Measurements from ENCODE around the gene SRRM1. TPM values are rescaled to one million over a fixed set of nuclear protein-coding genes. Genes with fewer than 3 reads are reported as not detected.

SRRM1 gene
- total and polyA plus RNA-seq, 2 of the 8 experiments (the other 6 are each of a cell fraction or from before 2014, with no cell fraction given) = 77.1 to 255 TPM

- Histone ChIP-seq H3K9me3 (ENCODE audit: insufficient read depth in 2 of 2, low read depth in 1 of 2, low read length in 1 of 2) (no peaks in the 10 kb centered on the region), H4K20me1 (replicated peaks in 1 of 2; ENCODE audit: control insufficient read depth in 1 of 2, insufficient read depth in 2 of 2, low read length in 2 of 2) (no peaks in the 10 kb centered on the region)
- TF ChIP-seq NANOG (IDR thresholded peaks at IDR 0.05; ENCODE audit: insufficient read depth, low read depth, low read length, poor library complexity, severe bottlenecking) (no peak), USF2 (IDR thresholded peaks at IDR 0.05; ENCODE audit: low read length) (no peak), ASH2L (IDR thresholded peaks at IDR 0.05; ENCODE audit: low read length) (no peak), CBX8 (IDR thresholded peaks at IDR 0.05; ENCODE audit: borderline replicate concordance, low read depth, low read length) (no peak)
These were observed 6.3 kb upstream of the SRRM1 start for GRCh38 chr1:24636661-24637357.

More at GRCh38 chr1:24636661-24637357, 6.3 kb upstream of the SRRM1 start:
- Histone ChIP-seq H2AK5ac (ENCODE audit: low read depth, low read length) (no peak overlapping the region), H2BK12ac (ENCODE audit: low read depth, low read length) (no peak overlapping the region; the same call in 1 of the 2 replicates), H3K4ac (replicated peaks; ENCODE audit: insufficient read length, low read depth, low read length) (no peak overlapping the region), H2BK5ac (ENCODE audit: low read depth, low read length) (no peak overlapping the region), H3K14ac (ENCODE audit: insufficient read length) (no peak overlapping the region), H4K8ac (ENCODE audit: extremely low read depth, insufficient read depth, low read length) (no peak overlapping the region), H2BK15ac (ENCODE audit: low read length) (no peak overlapping the region), H3K36me3 (ENCODE audit: control insufficient read depth in 2 of 4, insufficient read depth in 4 of 4, low read length in 3 of 4) (no peaks in the 10 kb centered on the region), H2AFZ (ENCODE audit: low read length) (no peak overlapping the region), H2BK20ac (ENCODE audit: low read length) (no peak overlapping the region), H3K4me1 (replicated peaks in 1 of 4; ENCODE audit: control insufficient read depth in 3 of 4, insufficient read depth in 4 of 4, low read length in 3 of 4) (peaks cover 0 to 6% (median 5%) of the 10 kb centered on the region in 4 experiments; a peak in 6 of 7 replicates), H3K56ac (replicated peaks; ENCODE audit: insufficient read length, low read depth, low read length) (no peak overlapping the region), H4K91ac (replicated peaks; ENCODE audit: insufficient read length, low read length) (no peak overlapping the region), H3K79me2 (ENCODE audit: control insufficient read depth in 1 of 2, insufficient read depth in 2 of 2, low read length in 2 of 2) (peaks cover 0 to 4% of the 10 kb centered on the region in 2 experiments; a peak in 1 of 4 replicates), H3K27me3 (replicated peaks in 1 of 4; ENCODE audit: control insufficient read depth in 3 of 4, extremely low read depth in 1 of 4, insufficient read depth in 3 of 4, low read length in 3 of 4) (no peaks in the 10 kb centered on the region), H3K27ac (ENCODE audit: low read depth, low read length) (no peak overlapping the region), H3K79me1 (ENCODE audit: low read depth, low read length) (no peaks in the 10 kb centered on the region), H4K5ac (ENCODE audit: insufficient read length, low read depth, low read length) (no peak overlapping the region), H2BK120ac (replicated peaks; ENCODE audit: low read depth, low read length) (no peak overlapping the region), H3K23ac (ENCODE audit: insufficient read length) (no peak overlapping the region), H3K4me3 (ENCODE audit: extremely low read depth in 1 of 4, insufficient read depth in 2 of 4, low read depth in 3 of 4, low read length in 4 of 4) (no peak overlapping the region), H3K9ac (replicated peaks in 1 of 4; ENCODE audit: extremely low read depth in 1 of 4, low read depth in 3 of 4, low read length in 3 of 4) (no peak overlapping the region; a peak in 1 of 7 replicates), H3K18ac (ENCODE audit: extremely low read depth, low read length) (no peak overlapping the region), H3K23me2 (ENCODE audit: low read depth, low read length) (peaks cover 3% of the 10 kb centered on the region), H3K4me2 (ENCODE audit: insufficient read depth in 1 of 2, low read depth in 2 of 2, low read length in 2 of 2) (no peak overlapping the region)
- no peak for FAIRE-seq
- DNase-seq (ENCODE audit: low read depth in 1 of 2, low spot score in 2 of 2) = no peak
- POLR2A ChIA-PET (ENCODE audit: partially characterized antibody) = interaction anchor here (1.0 kb wide), 1 partner anchor 213 kb away, joined by 3 read pairs; no protein-coding TSS in a partner anchor
- CTCF ChIA-PET (ENCODE audit: partially characterized antibody) = interaction anchor here (0.5 to 7.1 kb wide), 17 partner anchors 9 to 811 kb away, joined by 3 to 45 read pairs (median 4); no protein-coding TSS in a partner anchor
- WGBS, 2 experiments (ENCODE audit: extremely low coverage in 1 of 2, insufficient coverage in 1 of 2, insufficient read length in 1 of 2, insufficient replicate concordance in 2 of 2, low coverage in 1 of 2, low lambda C conversion rate in 2 of 2, missing lambda C conversion rate in 1 of 2) = 86% methylated on average over 3 of the region's 3 CpGs; no CpG with 5 or more reads in 1 of the 2 experiments

Data from H1 (cell line).